ENCODE measurements around the gene UTY. TPM values are rescaled to one million over a fixed set of nuclear protein-coding genes. Genes with fewer than 3 reads are reported as not detected.

Gene UTY
- total and polyA plus RNA-seq, 9 of the 15 experiments (the other 6 are each of a cell fraction or from before 2014, with no cell fraction given), result 0.09 TPM; not detected in 8

DNA sequence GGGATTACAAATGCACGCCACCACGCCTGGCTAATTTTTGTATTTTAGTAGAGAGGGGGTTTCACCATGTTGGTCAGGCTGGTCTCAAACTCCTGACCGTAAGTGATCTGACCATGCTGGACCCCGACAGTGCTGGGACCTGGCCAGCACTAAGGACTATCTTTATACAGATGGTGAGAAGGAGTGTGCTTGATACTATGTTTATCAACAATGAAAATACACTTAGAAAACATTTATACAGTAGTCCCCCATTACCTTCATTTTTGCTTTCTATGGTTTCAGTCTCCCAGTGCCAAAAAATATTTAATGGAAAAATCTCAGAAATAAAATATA lies 111.4 kb downstream of the UTY start:
- Histone ChIP-seq H4K20me1 (replicated peaks; ENCODE audit: control insufficient read depth, insufficient read depth, low read length) (no peaks in the 10 kb centered on the region), H3K36me3 (ENCODE audit: control insufficient read depth, insufficient read depth, low read length) (no peaks in the 10 kb centered on the region), H3K79me2 (ENCODE audit: control insufficient read depth, insufficient read depth, low read length) (no peaks in the 10 kb centered on the region), H3K27me3 (ENCODE audit: control insufficient read depth in 2 of 2, insufficient read depth in 2 of 2, low read length in 2 of 2) (no peaks in the 10 kb centered on the region), H3K4me2 (ENCODE audit: insufficient read depth, low read length) (no peak overlapping the region), H2AFZ (ENCODE audit: low read depth, low read length) (no peak overlapping the region), H3K9me1 (ENCODE audit: control insufficient read depth, insufficient read depth, low read length) (no peaks in the 10 kb centered on the region), H3K27ac (ENCODE audit: extremely low read depth, low read depth, low read length) (no peak overlapping the region), H3K9me3 (replicated peaks; ENCODE audit: control insufficient read depth, insufficient read depth, low read depth, low read length) (no peaks in the 10 kb centered on the region), H3K4me3 (no peak overlapping the region), H3K9ac (ENCODE audit: insufficient read depth in 1 of 2, low read depth in 2 of 2, low read length in 2 of 2) (no peak overlapping the region), H3K4me1 (replicated peaks in 1 of 2; ENCODE audit: control insufficient read depth in 2 of 2, insufficient read depth in 2 of 2, low read length in 2 of 2) (no peaks in the 10 kb centered on the region)
- no peak for FAIRE-seq
- no TSS peak for BruUV-seq (replicated peaks)
- TF ChIP-seq MBD2 (IDR thresholded peaks at IDR 0.05; ENCODE audit: borderline replicate concordance, low read depth) (no peak), RAD21 (CRISPR knock-in tag; conservative IDR thresholded peaks at IDR 0.05 in 1 of 2, IDR thresholded peaks at IDR 0.05 in 1 of 2) (no peak), CLOCK (CRISPR knock-in tag; IDR thresholded peaks at IDR 0.05; ENCODE audit: borderline replicate concordance) (no peak), BDP1 (IDR thresholded peaks at IDR 0.05; ENCODE audit: insufficient read depth, insufficient read length) (no peak), MEF2D (tag; conservative IDR thresholded peaks at IDR 0.05; ENCODE audit: low read depth) (no peak), ATF7 (IDR thresholded peaks at IDR 0.05) (no peak)
- TF ChIP-seq, protein P1, sequence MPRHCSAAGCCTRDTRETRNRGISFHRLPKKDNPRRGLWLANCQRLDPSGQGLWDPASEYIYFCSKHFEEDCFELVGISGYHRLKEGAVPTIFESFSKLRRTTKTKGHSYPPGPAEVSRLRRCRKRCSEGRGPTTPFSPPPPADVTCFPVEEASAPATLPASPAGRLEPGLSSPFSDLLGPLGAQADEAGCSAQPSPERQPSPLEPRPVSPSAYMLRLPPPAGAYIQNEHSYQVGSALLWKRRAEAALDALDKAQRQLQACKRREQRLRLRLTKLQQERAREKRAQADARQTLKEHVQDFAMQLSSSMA (CRISPR knock-in tag; IDR thresholded peaks at IDR 0.05), result no peak
- TF ChIP-seq, protein P2, sequence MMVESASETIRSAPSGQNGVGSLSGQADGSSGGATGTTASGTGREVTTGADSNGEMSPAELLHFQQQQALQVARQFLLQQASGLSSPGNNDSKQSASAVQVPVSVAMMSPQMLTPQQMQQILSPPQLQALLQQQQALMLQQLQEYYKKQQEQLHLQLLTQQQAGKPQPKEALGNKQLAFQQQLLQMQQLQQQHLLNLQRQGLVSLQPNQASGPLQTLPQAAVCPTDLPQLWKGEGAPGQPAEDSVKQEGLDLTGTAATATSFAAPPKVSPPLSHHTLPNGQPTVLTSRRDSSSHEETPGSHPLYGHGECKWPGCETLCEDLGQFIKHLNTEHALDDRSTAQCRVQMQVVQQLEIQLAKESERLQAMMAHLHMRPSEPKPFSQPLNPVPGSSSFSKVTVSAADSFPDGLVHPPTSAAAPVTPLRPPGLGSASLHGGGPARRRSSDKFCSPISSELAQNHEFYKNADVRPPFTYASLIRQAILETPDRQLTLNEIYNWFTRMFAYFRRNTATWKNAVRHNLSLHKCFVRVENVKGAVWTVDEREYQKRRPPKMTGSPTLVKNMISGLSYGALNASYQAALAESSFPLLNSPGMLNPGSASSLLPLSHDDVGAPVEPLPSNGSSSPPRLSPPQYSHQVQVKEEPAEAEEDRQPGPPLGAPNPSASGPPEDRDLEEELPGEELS (CRISPR knock-in tag; IDR thresholded peaks at IDR 0.05; ENCODE audit: borderline replicate concordance), result no peak
- DNase-seq (ENCODE audit: extremely low read depth in 1 of 4, low spot score in 3 of 4), result no peak
- no peak for ATAC-seq
- no CpG with 5 or more reads among the region's 4 CpGs for WGBS (ENCODE audit: insufficient coverage, low coverage, missing lambda C conversion rate)
- intact Hi-C loops (cut with micrococcal nuclease), result no loop called here
- in situ Hi-C loops (cut with MboI), result no loop called here
- ChIA-PET CTCF (ENCODE audit: low intra/inter-chr PET ratio) (no interaction called here), POLR2A (no interaction called here)
